T-helper 22 cell (primary cell): ENCODE data around the gene GTF3C5.
A peak's percentile ranks its signal among the peaks of the same experiment; 100 is the strongest.
"Not testable (repeated sequence)": the region's sequence is repeated elsewhere in the genome, so short reads cannot be mapped to it uniquely, and the experiment has no call there.

Source experiments
- DNase-seq: peaks from one replicate; pipeline ENCODE4 v3.0.0-alpha.2; 2020; ENCODE audit warnings: low read depth

The GTF3C5 gene

DNA sequence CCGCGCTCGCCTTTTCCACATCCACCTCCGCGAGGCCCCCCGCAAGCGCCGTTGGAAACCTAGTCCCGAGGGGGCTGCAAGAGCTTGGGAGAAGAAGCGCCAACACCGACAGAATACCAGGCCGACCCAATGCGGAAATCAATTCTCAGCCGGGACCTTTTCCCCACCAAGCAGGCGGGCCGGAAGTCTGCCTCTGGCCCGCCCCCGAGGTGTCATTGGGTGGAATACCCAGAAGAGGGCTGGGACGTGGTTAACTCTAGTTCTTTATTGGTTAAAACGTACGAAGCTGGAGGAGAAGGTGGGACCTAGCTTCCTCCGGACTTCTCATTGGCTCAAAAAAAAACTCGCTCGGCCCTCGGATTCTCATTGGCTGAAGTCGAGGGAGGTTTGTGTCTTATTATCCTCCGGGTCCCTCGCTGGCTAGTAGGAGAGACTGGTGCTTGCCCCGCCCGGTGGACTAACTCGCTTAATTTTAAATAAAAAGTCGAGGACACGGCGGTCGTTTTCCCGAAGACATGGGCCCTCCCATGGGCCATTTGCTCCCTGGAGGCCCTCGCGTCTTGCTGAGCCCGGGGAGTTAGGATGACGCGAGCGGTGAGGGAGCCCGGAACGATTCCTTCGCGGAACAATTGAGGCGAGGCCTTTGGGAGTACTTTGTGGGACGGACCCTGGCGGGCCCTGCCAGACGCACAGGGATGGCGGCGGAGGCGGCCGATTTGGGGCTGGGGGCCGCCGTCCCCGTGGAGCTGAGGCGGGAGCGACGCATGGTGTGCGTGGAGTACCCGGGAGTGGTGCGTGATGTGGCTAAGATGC is at the start of gene GTF3C5:
TSS of gene GTF3C5 (plus strand) at position 681 of the 813 bp plus-strand sequence. CDS start at position 696, 15 bp downstream.
- peak; percentile 88 for DNase-seq

DNA sequence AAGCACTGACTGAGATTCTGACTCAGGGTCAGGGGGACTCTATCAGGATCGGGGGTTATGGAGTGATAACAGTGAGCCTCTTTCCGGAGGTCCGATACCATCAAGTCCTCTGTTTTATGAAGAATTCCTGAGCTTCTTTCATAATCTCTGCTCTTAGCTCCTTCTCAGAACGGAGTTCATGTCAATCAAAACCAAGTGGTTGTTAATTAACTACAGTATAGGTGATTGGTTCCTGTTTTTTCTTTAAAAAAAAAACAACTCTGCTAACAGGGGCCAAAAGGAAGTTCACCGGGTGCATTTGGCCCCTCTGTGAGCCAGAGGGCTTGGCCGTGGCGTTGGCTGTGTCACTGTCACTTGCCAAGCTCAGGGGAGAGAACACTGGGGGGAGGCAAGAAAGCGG is 48.3 kb upstream of the GTF3C5 start:
- no peak for DNase-seq

DNA sequence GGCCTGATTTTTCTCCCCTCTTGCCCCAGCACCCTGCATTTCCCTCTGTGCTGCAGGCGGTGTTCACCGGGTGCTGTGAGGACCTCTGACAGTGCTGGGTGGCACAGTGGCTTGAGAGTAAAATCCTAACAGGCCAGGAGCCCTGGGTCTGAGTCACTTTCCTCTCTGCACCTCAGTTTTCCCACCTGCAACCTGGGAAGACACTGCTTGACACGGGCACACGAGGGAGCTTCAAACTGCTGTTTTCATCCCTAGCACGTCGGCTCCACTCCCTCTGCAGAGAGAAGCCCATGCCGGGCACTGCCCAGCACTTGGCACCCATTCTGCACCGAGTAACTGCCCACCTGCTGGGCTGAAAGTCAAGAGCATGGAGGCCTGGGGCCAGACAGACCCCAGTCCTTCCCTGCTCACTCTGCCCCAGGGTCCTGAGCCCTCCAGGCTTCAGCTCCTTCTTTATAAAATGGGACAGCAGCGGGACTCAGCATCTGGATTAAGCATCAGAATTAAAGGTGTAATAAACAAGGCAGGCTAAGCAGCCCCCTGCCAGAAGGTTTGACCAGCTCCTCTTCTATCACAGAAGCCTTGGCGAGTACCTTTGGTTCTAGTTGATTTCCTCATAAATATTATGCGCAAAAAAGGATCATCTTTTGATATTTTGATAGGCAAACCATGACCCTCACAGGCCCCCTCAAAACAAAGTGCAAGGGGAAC is 47.2 kb upstream of the GTF3C5 start:
- no peak for DNase-seq

DNA sequence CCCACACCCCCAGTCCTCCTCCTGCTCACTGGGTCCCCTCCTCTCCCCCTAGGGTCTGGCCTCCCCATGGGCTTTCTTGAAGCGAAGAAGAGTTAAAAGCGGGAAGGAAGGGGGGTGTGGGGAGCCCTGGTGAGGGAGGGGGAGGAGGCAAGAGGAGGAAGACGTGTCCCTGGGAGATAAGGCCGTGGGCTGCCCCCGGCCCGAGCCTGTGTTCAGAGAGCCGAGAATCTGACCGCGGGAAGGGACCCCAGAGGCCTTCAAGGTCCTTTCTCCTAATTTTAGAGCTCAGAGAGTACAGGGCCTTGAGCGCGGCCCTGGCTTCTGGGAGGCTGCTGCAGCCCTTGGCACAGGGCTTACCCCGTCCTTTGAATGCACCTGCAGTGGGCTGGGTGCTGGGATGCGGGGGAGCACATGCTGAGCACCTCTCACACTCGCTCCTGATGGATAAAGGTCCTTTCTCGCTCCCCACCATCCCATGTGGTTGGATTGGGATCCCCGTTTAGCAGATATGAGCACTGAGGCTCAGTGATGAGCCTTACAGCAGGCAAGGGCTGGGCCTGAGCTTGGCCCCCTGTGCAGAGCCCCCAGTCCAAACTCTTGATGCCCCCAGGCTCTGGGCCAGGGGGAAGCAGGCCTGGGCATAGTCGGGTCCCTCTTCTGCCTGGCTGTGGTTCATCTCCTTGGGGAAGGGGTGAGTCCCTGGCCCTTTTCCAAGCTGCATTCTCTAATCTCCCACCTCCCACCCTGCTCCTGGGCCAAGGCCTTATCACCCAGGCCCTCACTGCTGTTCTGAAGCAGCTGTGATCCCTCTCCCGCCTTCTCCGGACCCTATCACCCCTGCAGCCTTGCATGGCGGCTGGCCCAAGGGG is 46.4 kb upstream of the GTF3C5 start:
- no peak for DNase-seq

DNA sequence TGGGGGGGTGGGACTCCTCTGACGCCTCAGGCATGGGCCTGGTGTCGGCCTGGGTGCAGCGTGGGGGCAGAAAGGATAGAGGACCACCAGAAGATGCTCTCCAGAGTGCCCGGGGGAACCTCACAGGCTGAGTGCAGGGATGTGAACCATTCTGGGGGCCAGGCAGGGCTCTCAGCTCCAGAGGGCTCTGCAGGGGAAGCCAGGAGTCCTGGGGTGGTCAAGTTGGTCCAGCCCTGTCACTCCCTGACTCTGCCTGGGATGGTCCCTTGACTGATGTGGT is 45.8 kb upstream of the GTF3C5 start:
- DNase-seq, result no peak

DNA sequence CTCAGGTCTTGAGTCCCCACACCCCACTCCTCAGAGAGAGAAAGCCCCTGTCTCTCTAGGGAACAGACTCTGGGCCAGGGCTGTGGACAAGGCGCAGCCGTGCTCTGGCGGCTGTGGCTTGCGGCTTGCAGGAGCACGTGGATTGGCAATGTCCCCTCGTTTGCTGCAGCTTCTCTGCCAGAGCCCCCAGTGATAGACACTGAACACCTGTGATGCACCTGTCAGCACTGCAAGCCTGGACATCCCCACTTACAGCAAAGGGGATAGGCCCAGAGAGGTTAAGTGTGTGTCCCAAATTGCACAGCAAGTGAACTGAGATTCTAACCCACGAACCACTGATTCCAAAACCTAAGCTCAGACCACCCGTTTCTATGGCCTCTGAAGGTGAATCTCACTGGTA is 45.3 kb upstream of the GTF3C5 start:
- DNase-seq, result no peak

DNA sequence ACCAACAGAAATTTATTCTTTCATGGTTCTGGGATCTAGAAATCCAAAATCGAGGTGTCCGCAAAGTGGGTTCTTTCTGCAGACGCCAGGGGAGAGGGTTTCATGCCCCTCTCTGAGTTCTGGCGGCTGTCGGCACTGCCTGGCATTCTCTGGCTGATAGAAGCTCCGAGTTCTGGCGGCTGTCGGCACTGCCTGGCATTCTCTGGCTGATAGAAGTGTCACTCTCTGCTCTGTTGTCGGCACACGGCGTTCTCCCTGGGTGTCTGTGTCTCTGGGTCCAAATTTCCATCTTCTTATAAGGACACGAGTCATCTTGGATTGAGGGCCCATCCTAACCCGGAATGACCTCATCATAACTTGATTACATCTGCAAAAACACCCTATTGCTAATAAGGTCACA is 44.7 kb upstream of the GTF3C5 start:
- DNase-seq, result no peak

- DNase-seq, result no peak
Measured at GRCh38 chr9:132986640-132987620, 43.9 kb upstream of the GTF3C5 start.

- no peak for DNase-seq
Measured at GRCh38 chr9:132988244-132989013, 42.4 kb upstream of the GTF3C5 start.

- DNase-seq, result no peak
Measured at GRCh38 chr9:132989014-132989310, 41.8 kb upstream of the GTF3C5 start.

DNA sequence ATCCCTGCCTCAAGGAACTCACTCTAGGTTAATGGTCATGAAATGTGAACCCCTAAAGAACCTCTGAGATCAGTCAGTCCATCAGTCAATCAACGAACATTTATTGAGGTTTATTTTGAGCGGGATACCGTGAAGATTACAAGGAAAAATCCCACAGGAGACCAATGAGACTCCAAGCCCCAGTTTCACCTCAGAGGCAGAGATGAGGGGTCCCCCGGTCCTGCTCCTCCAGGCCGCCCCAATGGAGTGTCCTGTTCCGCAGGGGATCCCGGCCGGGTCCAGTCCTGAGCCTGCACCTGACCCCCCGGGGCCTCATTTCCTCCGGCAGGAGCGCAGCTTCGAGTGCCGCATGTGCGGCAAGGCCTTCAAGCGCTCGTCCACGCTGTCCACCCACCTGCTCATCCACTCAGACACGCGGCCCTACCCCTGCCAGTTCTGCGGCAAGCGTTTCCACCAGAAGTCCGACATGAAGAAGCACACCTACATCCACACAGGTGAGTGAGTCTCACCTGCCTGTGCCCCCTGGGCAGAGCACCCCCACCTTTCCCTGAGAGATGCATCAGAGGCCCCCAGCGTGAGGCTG is 41.3 kb upstream of the GTF3C5 start:
- DNase-seq, result no peak

DNA sequence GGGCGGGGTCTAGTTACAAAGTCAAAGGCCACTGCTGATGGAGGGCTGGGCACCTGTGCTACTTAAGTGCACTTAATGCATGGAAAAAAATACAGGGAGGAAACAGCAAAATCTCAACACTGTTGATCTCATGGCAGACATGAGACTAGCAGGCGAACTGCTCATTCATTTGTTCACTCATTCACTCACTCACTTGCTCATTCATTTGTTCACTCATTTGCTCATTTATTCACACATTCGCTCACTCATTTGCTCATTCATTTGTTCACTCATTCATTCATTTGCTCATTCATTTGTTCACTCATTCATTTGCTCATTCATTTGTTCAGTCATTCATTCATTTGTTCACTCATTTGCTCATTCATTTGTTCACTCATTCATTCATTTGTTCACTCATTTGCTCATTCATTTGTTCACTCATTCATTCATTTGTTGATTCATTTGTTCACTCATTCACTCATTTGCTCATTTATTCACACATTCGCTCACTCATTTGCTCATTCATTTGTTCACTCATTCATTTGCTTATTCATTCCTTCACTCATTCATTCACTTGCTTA is 40.7 kb upstream of the GTF3C5 start:
- not testable (repeated sequence) for DNase-seq

DNA sequence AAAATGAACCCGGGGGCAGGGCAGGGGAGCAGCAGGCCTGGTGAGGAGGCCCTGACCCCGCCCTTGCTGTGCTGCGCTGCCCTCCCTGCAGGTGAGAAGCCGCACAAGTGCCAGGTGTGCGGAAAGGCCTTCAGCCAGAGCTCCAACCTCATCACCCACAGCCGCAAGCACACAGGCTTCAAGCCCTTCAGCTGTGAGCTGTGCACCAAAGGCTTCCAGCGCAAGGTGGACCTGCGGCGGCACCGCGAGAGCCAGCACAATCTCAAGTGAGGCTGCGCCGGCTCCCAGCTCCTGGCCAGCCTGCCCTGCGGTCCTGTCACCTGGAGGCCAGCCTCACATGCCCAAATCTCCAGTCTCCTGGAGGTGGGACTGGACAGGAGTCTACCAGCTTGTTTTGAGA is 40.0 kb upstream of the GTF3C5 start:
- DNase-seq, result no peak

DNA sequence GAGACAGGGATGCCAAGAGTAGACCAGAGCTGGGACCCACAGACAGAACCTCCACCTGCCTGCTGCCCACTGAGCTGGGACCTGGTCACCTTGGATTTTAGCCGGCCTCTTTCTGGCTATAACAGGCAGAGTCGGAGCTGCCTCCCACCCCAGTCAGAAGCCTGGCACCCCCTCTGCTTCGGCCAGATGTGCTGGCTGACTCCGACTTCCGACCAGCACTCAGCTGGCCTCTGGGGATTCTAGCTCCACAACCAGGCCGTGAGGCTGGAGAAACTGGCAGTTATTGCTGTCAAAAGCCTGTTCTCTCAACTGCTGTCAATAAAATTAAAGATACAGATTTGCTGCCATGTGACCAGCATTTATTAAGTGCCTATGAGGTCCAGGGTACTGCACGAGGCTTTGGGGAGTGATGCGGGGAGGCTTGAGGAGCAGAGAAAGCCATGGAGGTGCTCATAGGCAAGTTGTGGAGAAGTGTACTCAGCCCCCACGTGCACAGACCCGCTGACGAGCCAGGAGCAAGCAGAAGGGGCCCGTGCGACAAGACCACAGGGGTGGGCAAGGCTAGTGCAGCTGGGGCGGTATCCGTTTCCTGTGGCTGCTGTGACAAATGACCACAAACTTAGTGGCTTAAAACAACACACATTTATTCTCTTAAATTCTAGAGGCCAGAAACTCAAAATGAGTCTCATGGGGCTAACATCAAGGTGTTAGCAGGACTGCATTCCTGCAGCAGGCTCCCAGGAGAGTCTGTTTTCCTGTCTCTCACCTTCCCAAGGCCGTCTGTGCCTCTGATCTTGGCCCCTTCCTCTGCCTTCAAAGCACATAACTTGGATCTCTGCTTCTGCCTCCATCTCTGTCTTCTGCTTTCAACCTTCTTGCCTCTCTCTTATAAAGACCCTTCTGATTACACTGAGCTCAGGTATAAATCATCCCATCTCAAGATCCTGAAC is 39.2 kb upstream of the GTF3C5 start:
- DNase-seq, result no peak

DNA sequence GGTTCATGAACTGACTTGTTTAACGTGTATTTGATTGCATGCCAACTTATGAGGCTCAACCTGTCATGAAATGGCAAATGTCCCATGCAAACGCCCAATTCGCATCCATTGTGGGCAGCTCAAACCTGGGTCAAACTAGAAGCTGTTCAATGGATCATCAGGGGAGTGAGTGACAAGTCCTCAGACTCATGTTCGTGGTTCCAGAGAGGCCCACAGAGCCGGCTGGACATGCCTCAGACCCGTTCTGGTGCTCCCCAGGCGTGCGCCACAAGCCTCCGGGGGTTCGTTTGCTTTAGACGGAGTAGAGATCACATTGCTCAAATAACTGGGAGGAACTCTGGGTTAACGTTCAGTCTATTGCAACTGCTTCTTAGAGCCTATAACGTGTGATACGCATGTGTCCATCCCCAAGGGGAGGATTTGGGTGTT is 37.3 kb upstream of the GTF3C5 start:
- no peak for DNase-seq

DNA sequence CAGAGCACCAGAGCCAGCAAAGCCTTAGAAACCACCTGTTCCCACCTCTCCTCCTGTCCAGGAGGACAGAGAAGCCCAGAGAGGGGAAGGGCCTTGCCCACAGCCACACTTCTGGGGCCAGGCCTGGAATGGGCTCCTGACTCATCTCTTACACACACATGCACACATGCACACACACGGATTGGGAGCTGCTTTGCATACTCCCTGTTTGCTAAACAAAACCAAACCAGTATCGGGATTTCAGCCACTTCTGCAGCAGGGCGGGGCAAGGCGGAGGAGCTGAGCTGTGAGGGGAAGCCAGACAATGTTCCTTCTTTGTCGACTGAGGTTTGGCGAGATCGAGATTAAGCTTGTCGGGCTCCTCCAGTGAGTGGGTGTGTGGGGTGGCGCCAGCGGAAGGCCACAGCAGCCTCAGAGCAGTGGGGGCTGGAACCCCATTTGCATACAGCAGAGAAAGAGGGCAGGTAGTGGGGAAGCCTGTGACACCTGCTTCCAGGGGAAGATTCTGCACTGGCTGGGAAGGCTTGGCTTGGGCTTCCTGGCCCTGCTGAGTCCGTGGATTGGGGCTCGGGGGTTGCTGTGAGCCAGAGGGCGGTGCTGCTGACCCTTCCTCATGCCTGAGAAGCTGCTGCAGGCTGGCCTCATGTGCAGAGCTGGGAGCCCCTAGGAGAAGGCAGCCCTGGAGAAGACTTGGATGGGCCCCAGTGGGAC is 36.2 kb upstream of the GTF3C5 start:
- no peak for DNase-seq

- no peak for DNase-seq
Measured at GRCh38 chr9:132995121-132995420, 35.7 kb upstream of the GTF3C5 start.

GRCh38 chr9:132995879-132996278 is 34.9 kb upstream of the GTF3C5 start:
- no peak for DNase-seq

GRCh38 chr9:132996526-132996925 is 34.3 kb upstream of the GTF3C5 start:
- DNase-seq, result no peak
